SU-DHL-6 (cell line): ENCODE results near the gene DGKB.

ENCODE experiments used
- EZH2phosphoT487 ChIP-seq: fragments of 200-600 bp; sonication (generic), shearing (Covaris generic); conservative IDR thresholded peaks from 2 replicates; pipeline ENCODE4 v1.6.1; 2018; ENCODE audit warnings: mild to moderate bottlenecking, antibody characterized with exemption, low read length, moderate library complexity, mixed read lengths
- TF ChIP-seq, protein P1 (sequence below): fragments of 200-600 bp; sonication (generic); IDR thresholded peaks from one replicate; pipeline ENCODE4 v1.5.1; 2017; ENCODE audit warnings: antibody characterized with exemption, mild to moderate bottlenecking, low read length, moderate library complexity; ENCODE audit not compliant: insufficient read depth, poor library complexity, severe bottlenecking

DNA sequence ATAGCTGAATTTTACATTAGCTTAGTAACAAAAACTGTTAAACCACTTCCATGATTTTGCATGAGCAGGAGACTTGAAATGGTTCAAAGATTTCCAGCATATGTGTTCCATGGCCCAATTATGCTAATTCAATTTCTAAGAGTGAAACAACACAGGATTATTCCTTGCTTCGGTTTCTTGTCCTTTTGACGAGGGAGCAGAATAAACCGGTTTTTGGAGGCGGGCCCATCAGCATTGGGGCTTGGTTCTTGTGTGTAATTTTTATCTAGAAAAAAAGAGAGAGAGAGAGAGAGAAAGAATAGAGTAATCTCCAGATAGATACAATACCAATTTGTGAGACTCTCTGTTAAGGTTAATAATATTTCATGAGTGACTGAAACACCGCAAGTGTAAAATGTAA lies 753.6 kb downstream of the DGKB start:
- TF ChIP-seq, protein P1, sequence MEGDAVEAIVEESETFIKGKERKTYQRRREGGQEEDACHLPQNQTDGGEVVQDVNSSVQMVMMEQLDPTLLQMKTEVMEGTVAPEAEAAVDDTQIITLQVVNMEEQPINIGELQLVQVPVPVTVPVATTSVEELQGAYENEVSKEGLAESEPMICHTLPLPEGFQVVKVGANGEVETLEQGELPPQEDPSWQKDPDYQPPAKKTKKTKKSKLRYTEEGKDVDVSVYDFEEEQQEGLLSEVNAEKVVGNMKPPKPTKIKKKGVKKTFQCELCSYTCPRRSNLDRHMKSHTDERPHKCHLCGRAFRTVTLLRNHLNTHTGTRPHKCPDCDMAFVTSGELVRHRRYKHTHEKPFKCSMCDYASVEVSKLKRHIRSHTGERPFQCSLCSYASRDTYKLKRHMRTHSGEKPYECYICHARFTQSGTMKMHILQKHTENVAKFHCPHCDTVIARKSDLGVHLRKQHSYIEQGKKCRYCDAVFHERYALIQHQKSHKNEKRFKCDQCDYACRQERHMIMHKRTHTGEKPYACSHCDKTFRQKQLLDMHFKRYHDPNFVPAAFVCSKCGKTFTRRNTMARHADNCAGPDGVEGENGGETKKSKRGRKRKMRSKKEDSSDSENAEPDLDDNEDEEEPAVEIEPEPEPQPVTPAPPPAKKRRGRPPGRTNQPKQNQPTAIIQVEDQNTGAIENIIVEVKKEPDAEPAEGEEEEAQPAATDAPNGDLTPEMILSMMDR: no peak
- TF ChIP-seq EZH2phosphoT487: no peak
